ENCODE data around the gene GALNT2.

- TF ChIP-seq, protein P1, sequence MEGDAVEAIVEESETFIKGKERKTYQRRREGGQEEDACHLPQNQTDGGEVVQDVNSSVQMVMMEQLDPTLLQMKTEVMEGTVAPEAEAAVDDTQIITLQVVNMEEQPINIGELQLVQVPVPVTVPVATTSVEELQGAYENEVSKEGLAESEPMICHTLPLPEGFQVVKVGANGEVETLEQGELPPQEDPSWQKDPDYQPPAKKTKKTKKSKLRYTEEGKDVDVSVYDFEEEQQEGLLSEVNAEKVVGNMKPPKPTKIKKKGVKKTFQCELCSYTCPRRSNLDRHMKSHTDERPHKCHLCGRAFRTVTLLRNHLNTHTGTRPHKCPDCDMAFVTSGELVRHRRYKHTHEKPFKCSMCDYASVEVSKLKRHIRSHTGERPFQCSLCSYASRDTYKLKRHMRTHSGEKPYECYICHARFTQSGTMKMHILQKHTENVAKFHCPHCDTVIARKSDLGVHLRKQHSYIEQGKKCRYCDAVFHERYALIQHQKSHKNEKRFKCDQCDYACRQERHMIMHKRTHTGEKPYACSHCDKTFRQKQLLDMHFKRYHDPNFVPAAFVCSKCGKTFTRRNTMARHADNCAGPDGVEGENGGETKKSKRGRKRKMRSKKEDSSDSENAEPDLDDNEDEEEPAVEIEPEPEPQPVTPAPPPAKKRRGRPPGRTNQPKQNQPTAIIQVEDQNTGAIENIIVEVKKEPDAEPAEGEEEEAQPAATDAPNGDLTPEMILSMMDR (IDR thresholded peaks at IDR 0.05; ENCODE audit: low read depth, low read length, missing input control): no peak
- TF ChIP-seq GABPA (IDR thresholded peaks at IDR 0.05 in 1 of 2, conservative IDR thresholded peaks at IDR 0.05 in 1 of 2) (no peak), ZBTB33 (IDR thresholded peaks at IDR 0.05) (no peak), HNF4A (conservative IDR thresholded peaks at IDR 0.05) (peak; percentile 62 to 83), RAD21 (IDR thresholded peaks at IDR 0.05) (peak; percentile 42 to 43), JUND (IDR thresholded peaks at IDR 0.05) (peak in 1 of 2 donors; percentile 58), RXRA (IDR thresholded peaks at IDR 0.05) (peak; percentile 56 to 91), YY1 (IDR thresholded peaks at IDR 0.05) (peak; percentile 36), SP1 (IDR thresholded peaks at IDR 0.05) (peak; percentile 48), TAF1 (conservative IDR thresholded peaks at IDR 0.05) (no peak), EGR1 (IDR thresholded peaks at IDR 0.05; ENCODE audit: low read depth in 2 of 2) (peak in 1 of 2 donors; percentile 32)
- TF ChIP-seq, protein P2, sequence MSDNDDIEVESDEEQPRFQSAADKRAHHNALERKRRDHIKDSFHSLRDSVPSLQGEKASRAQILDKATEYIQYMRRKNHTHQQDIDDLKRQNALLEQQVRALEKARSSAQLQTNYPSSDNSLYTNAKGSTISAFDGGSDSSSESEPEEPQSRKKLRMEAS (IDR thresholded peaks at IDR 0.05): peak; percentile 86
- TF ChIP-seq, protein P3, sequence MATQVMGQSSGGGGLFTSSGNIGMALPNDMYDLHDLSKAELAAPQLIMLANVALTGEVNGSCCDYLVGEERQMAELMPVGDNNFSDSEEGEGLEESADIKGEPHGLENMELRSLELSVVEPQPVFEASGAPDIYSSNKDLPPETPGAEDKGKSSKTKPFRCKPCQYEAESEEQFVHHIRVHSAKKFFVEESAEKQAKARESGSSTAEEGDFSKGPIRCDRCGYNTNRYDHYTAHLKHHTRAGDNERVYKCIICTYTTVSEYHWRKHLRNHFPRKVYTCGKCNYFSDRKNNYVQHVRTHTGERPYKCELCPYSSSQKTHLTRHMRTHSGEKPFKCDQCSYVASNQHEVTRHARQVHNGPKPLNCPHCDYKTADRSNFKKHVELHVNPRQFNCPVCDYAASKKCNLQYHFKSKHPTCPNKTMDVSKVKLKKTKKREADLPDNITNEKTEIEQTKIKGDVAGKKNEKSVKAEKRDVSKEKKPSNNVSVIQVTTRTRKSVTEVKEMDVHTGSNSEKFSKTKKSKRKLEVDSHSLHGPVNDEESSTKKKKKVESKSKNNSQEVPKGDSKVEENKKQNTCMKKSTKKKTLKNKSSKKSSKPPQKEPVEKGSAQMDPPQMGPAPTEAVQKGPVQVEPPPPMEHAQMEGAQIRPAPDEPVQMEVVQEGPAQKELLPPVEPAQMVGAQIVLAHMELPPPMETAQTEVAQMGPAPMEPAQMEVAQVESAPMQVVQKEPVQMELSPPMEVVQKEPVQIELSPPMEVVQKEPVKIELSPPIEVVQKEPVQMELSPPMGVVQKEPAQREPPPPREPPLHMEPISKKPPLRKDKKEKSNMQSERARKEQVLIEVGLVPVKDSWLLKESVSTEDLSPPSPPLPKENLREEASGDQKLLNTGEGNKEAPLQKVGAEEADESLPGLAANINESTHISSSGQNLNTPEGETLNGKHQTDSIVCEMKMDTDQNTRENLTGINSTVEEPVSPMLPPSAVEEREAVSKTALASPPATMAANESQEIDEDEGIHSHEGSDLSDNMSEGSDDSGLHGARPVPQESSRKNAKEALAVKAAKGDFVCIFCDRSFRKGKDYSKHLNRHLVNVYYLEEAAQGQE (IDR thresholded peaks at IDR 0.05): no peak
- TF ChIP-seq, protein P4, sequence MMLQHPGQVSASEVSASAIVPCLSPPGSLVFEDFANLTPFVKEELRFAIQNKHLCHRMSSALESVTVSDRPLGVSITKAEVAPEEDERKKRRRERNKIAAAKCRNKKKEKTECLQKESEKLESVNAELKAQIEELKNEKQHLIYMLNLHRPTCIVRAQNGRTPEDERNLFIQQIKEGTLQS (IDR thresholded peaks at IDR 0.05): no peak
These were observed 40.9 kb downstream of the GALNT2 start for GRCh38 chr1:230107941-230108340.
